Kidney (tissue), 14 donors: ENCODE data around the gene HOXC5. TPM values are rescaled to one million over a fixed set of nuclear protein-coding genes. Genes with fewer than 3 reads are reported as not detected.
A peak's percentile ranks its signal among the peaks of the same experiment; 100 is the strongest.

Source experiments
- DNase-seq, 5 donors: peaks; one replicate each; pipeline ENCODE4 v3.0.0-alpha.2; 2013 to 2020
- FAIRE-seq: peaks from 2 replicates; lab custom pipeline; 2012; peaks lifted over from hg19 to GRCh38; lab: Jason Lieb, UNC
- H3K27ac ChIP-seq, 2 donors: one replicate each; pipeline ENCODE4 v1.7.0; 2013; ENCODE audit warnings: low read depth in 2 of 2, low read length in 2 of 2, inconsistent platforms in 1 of 2
- H3K27me3 ChIP-seq: one replicate; pipeline ENCODE4 v1.7.1; 2013; ENCODE audit warnings: low read length, inconsistent platforms; ENCODE audit not compliant: control insufficient read depth, insufficient read depth
- H3K36me3 ChIP-seq, 3 donors: one replicate each; pipeline versions ENCODE4 v1.7.0 to v1.7.1; 2013; ENCODE audit warnings: low read length in 3 of 3, control low read depth in 1 of 3, inconsistent platforms in 1 of 3; ENCODE audit not compliant: insufficient read depth in 3 of 3, control insufficient read depth in 2 of 3
- H3K4me1 ChIP-seq, 3 donors: one replicate each; pipeline versions ENCODE4 v1.7.0 to v1.7.1; 2013; ENCODE audit warnings: low read length in 3 of 3, inconsistent platforms in 1 of 3, low read depth in 1 of 3; ENCODE audit not compliant: control insufficient read depth in 2 of 3, insufficient read depth in 2 of 3
- H3K4me3 ChIP-seq, 3 donors: one replicate each; pipeline versions ENCODE4 v1.7.0 to v1.8.1; 2013; ENCODE audit warnings: low read length in 3 of 3, control low read depth in 1 of 3, inconsistent platforms in 1 of 3
- H3K9ac ChIP-seq, 3 donors: one replicate each; pipeline versions ENCODE4 v1.7.0 to v1.7.1; 2013; ENCODE audit warnings: low read length in 3 of 3, control low read depth in 1 of 3, inconsistent platforms in 1 of 3
- H3K9me3 ChIP-seq, 3 donors: one replicate each; pipeline versions ENCODE4 v1.7.0 to v1.7.1; 2013; ENCODE audit warnings: low read length in 3 of 3, control low read depth in 1 of 3, inconsistent platforms in 1 of 3; ENCODE audit not compliant: control insufficient read depth in 2 of 3, insufficient read depth in 1 of 3
- CTCF ChIP-seq: IDR thresholded peaks from 3 replicates; pipeline ENCODE4 v1.5.1; 2012; ENCODE audit warnings: mild to moderate bottlenecking, moderate library complexity, borderline replicate concordance; ENCODE audit not compliant: insufficient read depth; ENCODE audit errors: extremely low read depth
- intact Hi-C: fragments of 100-400 bp; cut with DNase I; formaldehyde crosslinking; loops from one replicate; pipeline ENCODE4 v1.11.1; 2022
- polyA plus RNA-seq: library from polyadenylated mRNA; stranded (reverse); fragments of 350-450 nt; fragmentation: Illumina TruSeq; extraction: RNeasy Lipid Tissue Mini Kit (QIAGEN cat#74804); gene quantifications from one replicate; pipeline ENCODE4 v1.2.3, GENCODE V29; 2014; ENCODE audit warnings: low read depth, low replicate concordance; ENCODE audit not compliant: insufficient read depth
- total RNA-seq: library from RNA; stranded (reverse); fragmentation: NEBNext Ultra II Directional; extraction: Animal tissue kit (Norgen Biotek cat#: 25700); gene quantifications from one replicate; pipeline ENCODE4 v1.2.1, GENCODE V29; 2021
- donor health status: control.
- donor health status: control.
- donor health status: control.
- donor health status: control.
- donor health status: control.
- donor health status: DM: yes; HTN: yes; CAD: no.
- donor health status: Normal renal cell carcinoma (clear cell type).

HOXC5 gene
- total and polyA plus RNA-seq, 2 donors from 2014 or later, result 0.24 to 4.8 TPM

DNA sequence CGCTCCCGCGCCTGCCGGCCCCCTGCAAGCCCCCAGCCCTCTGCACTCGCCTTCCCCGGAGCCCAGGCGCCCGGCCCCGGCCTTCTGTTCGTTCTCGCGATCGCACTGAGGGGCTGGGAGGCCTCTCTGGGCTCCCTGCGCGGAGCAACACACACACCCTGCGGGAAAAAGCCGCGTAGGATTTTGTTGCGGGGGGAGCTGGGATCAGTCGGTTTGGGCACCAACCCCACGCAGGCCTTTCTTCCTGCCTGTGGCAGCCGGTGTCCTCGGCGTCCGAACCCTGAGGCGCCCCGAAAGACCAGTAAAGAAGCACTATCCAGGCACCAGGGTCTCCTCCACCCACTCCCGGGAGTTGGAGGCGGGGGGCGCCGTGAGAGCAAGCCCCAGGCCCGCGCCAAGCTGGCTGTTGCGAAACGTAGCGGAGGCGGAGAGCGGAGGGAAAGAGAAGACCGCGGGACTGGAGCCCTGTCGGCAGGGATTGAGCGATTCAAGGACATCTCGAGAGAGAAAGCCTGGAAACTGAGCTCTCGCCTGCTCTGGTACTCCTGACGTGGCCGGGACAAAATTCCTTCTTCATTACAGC lies 1.9 kb upstream of the HOXC5 start:
- H3K27me3 ChIP-seq, result peaks cover 3% of the 10 kb centered on the region
- H3K4me3 ChIP-seq, result no peak overlapping the region
- H3K4me1 ChIP-seq, result peaks cover 9 to 20% (median 9%) of the 10 kb centered on the region in 3 donors
- H3K36me3 ChIP-seq, result peaks cover 0 to 4% (median 0%) of the 10 kb centered on the region in 3 donors
- no peak for TF ChIP-seq CTCF
- intact Hi-C loops, result loop anchor here (10.0 kb wide), 1 partner anchor 104 kb away; no protein-coding TSS in a partner anchor
- FAIRE-seq (no peak), DNase-seq (peak in 3 of 5 donors; percentile 60 to 86 (median 75))
- H3K27ac ChIP-seq, result no peak overlapping the region
- no peaks in the 10 kb centered on the region for H3K9me3 ChIP-seq
- no peak overlapping the region for H3K9ac ChIP-seq

DNA sequence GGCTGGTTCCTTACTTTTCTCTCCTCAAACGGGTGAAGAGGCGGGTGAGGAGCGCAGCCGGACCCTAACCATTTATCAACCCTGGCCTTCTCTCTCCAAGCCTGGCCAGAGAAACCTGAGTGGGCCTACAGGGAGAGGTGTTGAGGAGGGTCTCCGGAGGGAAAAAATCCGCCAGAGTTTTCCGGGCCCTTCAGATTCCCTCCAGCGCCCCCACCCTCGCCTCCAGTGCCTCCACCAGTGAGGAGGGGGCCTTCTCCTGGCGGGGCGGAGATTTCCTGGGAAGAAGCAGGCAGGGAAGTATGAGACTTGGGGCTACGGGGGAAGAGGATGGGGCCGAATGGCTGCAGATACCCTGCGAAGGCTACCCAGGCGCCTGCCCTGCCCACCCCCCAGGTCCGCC lies 1.4 kb upstream of the HOXC5 start:
- H3K4me1 ChIP-seq, result peaks cover 4 to 22% (median 10%) of the 10 kb centered on the region in 3 donors
- DNase-seq, result peak in 1 of 5 donors; percentile 69

DNA sequence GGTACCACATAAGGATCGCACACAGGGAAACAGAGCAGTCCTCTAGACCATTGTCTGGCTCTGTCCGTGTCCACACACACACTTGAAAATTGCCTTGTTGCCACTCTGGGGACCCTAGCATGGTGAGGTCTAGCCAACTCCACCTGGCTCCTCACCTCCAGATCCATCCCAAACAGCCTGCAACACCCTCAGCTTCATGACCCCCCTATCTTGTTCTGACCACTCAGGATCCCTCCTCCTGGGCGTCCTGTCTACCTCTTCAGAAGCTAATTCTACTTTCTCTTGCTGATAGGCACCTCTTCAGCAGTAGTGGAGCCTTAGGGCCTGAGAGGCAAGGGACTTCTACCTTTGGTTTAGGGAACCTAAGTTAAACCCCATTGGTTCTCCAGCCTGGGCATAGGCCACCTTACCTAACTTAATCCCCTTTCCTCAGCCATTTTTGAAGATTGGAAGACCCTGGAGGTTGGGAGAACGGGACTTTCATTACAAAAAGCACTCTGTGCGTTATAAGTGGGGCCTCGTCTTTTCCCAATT lies 697 bp upstream of the HOXC5 start:
- intact Hi-C loops, result loop anchor here (10.0 kb wide), 1 partner anchor 103 kb away; no protein-coding TSS in a partner anchor
- Histone ChIP-seq H3K9me3 (no peaks in the 10 kb centered on the region), H3K4me3 (no peak overlapping the region), H3K9ac (no peak overlapping the region), H3K27me3 (no peaks in the 10 kb centered on the region), H3K36me3 (peaks cover 0 to 4% (median 0%) of the 10 kb centered on the region in 3 donors), H3K27ac (no peak overlapping the region), H3K4me1 (peaks cover 2 to 28% (median 14%) of the 10 kb centered on the region in 3 donors)
- TF ChIP-seq CTCF, result no peak
- DNase-seq, result peak in 1 of 5 donors; percentile 57
- FAIRE-seq, result no peak

More for the DNA sequence above, 1.4 kb upstream of the HOXC5 start:
- Histone ChIP-seq H3K27me3 (no peaks in the 10 kb centered on the region), H3K9ac (no peak overlapping the region), H3K36me3 (peaks cover 0 to 4% (median 0%) of the 10 kb centered on the region in 3 donors), H3K9me3 (no peaks in the 10 kb centered on the region), H3K4me3 (no peak overlapping the region), H3K27ac (no peak overlapping the region)
- intact Hi-C loops, result loop anchor here (10.0 kb wide), 1 partner anchor 103 kb away; no protein-coding TSS in a partner anchor
- no peak for FAIRE-seq
- TF ChIP-seq CTCF, result no peak
